DOHH2 (cell line): ENCODE results near the gene CXCL16.

Experiments used
- EZH2phosphoT487 ChIP-seq: fragments of 200-600 bp; sonication (generic); IDR thresholded peaks from 2 replicates; pipeline ENCODE4 v1.6.1; 2017; ENCODE audit warnings: borderline replicate concordance, mild to moderate bottlenecking, antibody characterized with exemption, low read length, moderate library complexity, mixed read lengths
- TF ChIP-seq, protein P1 (sequence below): fragments of 200-600 bp; sonication (generic); IDR thresholded peaks from one replicate; pipeline ENCODE4 v1.5.1; 2014; ENCODE audit warnings: antibody characterized with exemption, mild to moderate bottlenecking, low read depth, low read length; ENCODE audit not compliant: poor library complexity, severe bottlenecking

DNA sequence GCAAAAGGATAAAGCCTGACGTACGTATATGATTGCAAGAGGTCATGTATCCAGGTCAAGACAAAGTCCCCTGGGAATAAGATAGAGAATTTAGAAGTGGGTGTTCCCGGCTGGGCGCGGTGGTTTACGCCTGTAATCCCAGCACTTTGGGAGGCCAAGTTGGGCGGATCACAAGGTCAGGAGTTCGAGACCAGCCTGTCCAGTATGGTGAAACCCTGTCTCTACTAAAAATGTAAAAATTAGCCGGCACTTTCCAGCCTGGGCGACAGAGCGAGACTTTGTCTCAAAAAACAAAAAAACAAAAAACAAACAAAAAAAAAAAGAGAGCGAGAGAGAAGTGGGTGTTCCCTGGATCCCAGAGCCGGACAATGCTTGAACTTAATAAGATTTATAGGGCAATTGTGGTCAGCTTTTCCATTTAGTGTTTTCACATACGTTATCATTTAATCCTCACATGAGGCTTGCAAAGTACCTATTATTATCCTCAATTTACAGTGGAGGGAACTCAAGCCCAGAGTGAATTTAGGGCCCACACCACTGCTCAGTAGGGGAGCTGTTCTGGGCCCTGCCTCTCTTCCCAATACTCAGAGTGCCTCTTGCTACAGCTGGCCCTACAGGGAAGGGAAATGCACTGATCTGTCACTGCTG is 48.6 kb upstream of the CXCL16 start:
- TF ChIP-seq, protein P1, sequence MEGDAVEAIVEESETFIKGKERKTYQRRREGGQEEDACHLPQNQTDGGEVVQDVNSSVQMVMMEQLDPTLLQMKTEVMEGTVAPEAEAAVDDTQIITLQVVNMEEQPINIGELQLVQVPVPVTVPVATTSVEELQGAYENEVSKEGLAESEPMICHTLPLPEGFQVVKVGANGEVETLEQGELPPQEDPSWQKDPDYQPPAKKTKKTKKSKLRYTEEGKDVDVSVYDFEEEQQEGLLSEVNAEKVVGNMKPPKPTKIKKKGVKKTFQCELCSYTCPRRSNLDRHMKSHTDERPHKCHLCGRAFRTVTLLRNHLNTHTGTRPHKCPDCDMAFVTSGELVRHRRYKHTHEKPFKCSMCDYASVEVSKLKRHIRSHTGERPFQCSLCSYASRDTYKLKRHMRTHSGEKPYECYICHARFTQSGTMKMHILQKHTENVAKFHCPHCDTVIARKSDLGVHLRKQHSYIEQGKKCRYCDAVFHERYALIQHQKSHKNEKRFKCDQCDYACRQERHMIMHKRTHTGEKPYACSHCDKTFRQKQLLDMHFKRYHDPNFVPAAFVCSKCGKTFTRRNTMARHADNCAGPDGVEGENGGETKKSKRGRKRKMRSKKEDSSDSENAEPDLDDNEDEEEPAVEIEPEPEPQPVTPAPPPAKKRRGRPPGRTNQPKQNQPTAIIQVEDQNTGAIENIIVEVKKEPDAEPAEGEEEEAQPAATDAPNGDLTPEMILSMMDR: no peak
- TF ChIP-seq EZH2phosphoT487: no peak
